Right lobe of liver (tissue), 4 donors: ENCODE data around the gene RIC1.

Source experiments
- POLR2A ChIP-seq: fragments of 450-650 bp; IDR thresholded peaks from one replicate; pipeline ENCODE4 v1.6.1; 2017; ENCODE audit warnings: antibody characterized with exemption, mild to moderate bottlenecking
- TF ChIP-seq, protein P1 (sequence below), 4 donors: fragments of 200-600 bp in 3 of 4; fragments of 450-650 bp in 1 of 4; IDR thresholded peaks; one replicate each; pipeline versions ENCODE4 v1.5.1 to v1.8.0; 2016 to 2022; ENCODE audit warnings: antibody characterized with exemption in 4 of 4, mild to moderate bottlenecking in 2 of 4
- donor health status: DM: no; HTN: no; CAD: no.
- donor health status: DM: no; HTN: no; CAD: no.
- donor health status: DM: no; HTN: yes; CAD: no.

- TF ChIP-seq, protein P1, sequence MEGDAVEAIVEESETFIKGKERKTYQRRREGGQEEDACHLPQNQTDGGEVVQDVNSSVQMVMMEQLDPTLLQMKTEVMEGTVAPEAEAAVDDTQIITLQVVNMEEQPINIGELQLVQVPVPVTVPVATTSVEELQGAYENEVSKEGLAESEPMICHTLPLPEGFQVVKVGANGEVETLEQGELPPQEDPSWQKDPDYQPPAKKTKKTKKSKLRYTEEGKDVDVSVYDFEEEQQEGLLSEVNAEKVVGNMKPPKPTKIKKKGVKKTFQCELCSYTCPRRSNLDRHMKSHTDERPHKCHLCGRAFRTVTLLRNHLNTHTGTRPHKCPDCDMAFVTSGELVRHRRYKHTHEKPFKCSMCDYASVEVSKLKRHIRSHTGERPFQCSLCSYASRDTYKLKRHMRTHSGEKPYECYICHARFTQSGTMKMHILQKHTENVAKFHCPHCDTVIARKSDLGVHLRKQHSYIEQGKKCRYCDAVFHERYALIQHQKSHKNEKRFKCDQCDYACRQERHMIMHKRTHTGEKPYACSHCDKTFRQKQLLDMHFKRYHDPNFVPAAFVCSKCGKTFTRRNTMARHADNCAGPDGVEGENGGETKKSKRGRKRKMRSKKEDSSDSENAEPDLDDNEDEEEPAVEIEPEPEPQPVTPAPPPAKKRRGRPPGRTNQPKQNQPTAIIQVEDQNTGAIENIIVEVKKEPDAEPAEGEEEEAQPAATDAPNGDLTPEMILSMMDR (IDR thresholded peaks at IDR 0.05), result no peak
- no peak for TF ChIP-seq POLR2A
These were observed 92.6 kb downstream of the RIC1 start for GRCh38 chr9:5721279-5722087.
